ENCODE data around the gene AFP.
A peak's percentile ranks its signal among the peaks of the same experiment; 100 is the strongest.

Gene AFP

DNA sequence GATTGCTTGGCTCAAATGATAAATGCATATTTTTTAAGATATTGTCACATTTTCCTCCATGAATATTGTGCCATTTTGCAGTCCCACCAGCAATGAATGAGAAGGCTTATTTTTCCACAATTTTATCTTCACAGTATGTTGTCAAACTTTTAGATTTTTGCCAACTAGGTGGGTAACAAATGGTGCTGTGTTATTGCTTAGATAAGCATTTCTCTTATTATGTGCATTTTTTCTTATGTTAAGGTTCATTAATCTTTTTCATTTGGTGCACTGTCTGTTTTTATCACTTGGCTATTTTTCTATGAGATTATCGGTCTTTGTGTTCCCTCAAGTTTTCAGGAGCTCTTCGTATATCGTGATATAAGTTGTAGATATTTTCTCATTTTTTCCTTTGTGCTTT, 32.1 kb downstream of the AFP start:
- DNase-seq: no peak

- DNase-seq: no peak
These were observed 34.7 kb downstream of the AFP start for GRCh38 chr4:73470728-73471127.

DNA sequence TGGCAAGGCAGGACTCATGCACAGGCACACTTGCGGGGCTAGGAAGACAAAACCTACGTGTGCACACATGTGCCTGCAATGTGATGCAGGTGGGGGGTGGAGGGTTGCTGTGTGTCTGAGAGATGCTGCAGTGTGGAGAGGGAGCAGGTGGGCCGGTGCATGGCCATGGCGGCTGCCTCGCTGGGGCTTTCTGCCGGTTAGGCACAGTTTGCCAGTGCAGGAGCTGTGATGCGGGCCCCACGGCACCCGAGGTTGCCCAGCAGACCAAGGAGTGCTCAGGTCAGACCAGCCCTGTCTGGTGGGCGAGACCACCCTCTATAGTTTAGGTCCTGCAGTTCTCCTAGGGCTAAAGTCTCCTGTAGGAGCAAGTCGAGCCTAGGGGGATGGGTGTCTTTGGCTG, 41.2 kb downstream of the AFP start:
- DNase-seq: no peak

GRCh38 chr4:73479323-73479722, 43.3 kb downstream of the AFP start:
- no peak for DNase-seq

GRCh38 chr4:73481358-73481757, 45.3 kb downstream of the AFP start, which contains the start of gene AFM:
Gene AFM (plus strand): TSS chr4:73481745. CDS start chr4:73481776, 31 bp downstream.
- DNase-seq: peak; percentile 12

DNA sequence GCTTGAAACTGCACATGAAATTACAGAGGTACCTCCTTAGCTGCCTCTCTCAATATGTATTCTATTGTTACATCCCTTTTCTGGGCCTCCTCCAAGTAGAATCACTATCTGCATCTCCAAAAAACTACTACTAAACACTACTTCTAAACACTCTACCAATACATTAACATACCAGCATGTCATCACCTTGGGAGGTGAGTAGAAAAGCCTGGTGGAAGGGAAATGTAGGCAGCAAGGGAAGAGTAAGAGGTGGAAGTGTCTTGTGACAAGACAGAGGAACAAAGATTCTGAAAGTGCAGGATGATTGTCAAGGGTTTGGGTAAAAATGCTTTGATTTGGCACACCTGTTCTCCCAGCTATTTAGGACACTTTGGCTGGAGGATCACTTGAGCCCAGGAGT, 49.1 kb downstream of the AFP start:
- no peak for DNase-seq

DNA sequence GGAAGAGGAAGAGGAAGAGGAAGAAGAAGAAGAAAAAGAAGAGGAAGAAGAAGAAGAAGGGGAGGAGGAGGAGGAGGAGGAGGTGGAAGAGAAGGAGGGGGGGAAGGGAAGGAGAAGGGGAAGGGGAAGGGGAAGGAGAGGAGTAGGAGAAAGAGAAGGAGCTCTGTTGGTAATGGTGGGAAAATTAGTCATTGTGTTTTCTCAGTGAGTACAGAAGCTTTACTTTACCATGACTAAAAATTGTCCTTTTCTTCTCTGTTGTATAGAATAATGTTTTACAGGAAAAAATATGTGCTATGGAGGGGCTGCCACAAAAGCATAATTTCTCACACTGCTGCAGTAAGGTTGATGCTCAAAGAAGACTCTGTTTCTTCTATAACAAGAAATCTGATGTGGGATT, 49.6 kb downstream of the AFP start:
- no peak for DNase-seq

GRCh38 chr4:73486497-73486896, 50.5 kb downstream of the AFP start:
- no peak for DNase-seq

- no peak for DNase-seq
These were observed 51.2 kb downstream of the AFP start for GRCh38 chr4:73487233-73487632.

DNA sequence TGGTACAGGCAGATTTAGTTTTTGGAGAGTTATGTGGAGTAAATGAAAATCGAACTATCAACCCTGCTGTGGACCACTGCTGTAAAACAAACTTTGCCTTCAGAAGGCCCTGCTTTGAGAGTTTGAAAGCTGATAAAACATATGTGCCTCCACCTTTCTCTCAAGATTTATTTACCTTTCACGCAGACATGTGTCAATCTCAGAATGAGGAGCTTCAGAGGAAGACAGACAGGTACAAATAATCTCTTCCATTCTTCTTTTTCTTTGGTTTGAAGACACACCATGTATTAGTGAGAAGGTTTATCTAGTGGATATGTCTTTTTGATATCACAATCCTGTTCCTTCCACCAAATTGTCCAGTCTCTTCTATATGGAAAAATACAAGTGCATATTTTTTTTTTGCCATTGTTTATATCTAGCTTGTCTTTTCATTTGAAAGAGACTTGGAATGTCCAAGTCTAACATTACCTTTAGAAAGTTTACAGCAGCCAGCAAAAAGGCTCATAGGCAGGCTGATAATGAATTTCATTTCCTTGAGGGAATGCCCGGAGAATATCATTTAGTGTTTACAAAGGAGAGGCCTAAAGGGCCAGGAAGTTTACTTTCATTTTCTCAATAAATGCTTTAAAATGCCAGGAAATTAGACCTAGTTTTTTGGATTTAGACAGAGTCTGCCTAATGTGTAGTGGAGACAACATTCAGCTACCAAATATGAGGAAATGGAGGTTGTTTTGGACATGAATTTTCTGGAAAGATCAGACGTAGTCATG, 64.2 kb downstream of the AFP start:
- peak; percentile 65 for DNase-seq

DNA sequence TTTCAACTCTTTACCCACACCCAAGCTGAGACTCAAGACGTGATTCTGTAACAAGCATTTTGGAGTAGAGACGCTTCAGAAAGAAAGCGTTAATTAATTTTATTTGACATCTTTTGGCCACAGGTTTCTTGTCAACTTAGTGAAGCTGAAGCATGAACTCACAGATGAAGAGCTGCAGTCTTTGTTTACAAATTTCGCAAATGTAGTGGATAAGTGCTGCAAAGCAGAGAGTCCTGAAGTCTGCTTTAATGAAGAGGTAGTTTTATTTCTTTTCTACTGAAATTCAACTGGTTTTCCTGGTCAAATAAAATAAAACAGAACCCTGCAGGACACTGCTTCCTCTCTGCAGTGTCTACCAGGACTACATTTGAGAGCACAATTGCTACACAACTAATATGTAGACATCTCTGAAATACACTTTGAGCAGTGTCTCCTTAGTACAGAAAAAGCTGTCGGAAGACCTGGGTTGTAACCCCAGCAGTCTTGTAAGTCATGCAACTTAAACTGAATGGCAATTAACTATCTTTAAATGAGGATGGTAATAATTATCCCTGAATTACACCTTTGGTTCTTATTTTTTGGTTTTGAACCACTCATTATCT, 65.7 kb downstream of the AFP start:
- no peak for DNase-seq

- DNase-seq: no peak
These were observed 69.5 kb downstream of the AFP start for GRCh38 chr4:73505567-73505966.
